ENCODE data around the gene TARM1. TPM values are rescaled to one million over a fixed set of nuclear protein-coding genes. Genes with fewer than 3 reads are reported as not detected.
"Not testable (repeated sequence)": the region's sequence is repeated elsewhere in the genome, so short reads cannot be mapped to it uniquely, and the experiment has no call there.

Gene TARM1
- total RNA-seq, 1 donor from 2014 or later = not detected

- no peak for DNase-seq (ENCODE audit: low spot score)
- H3K4me2 ChIP-seq = no peak overlapping the region
- peaks cover 16% of the 10 kb centered on the region for H3K79me2 ChIP-seq (ENCODE audit: low read depth)
- no peak overlapping the region for H3K4me3 ChIP-seq
- no peaks in the 10 kb centered on the region for H3K4me1 ChIP-seq
- peaks cover 7% of the 10 kb centered on the region for H3F3A ChIP-seq (ENCODE audit: low read depth)
- no peak overlapping the region for H3K9ac ChIP-seq
- H4K20me1 ChIP-seq (ENCODE audit: low read depth) = no peaks in the 10 kb centered on the region
- Mint-ChIP-seq H3K4me3 (no peak overlapping the region), H3K27me3 (ENCODE audit: insufficient read depth, low read depth) (peaks cover 11% of the 10 kb centered on the region), H3K27ac (no peak overlapping the region), H3K36me3 (no peaks in the 10 kb centered on the region), H3K4me1 (peaks cover 13% of the 10 kb centered on the region), H3K9me3 (no peaks in the 10 kb centered on the region)
- no peaks in the 10 kb centered on the region for H3K9me3 ChIP-seq (ENCODE audit: low read depth)
- H3K27ac ChIP-seq = no peak overlapping the region
- TF ChIP-seq EZH2phosphoT487 (IDR thresholded peaks at IDR 0.05) (no peak), CTCF (IDR thresholded peaks at IDR 0.05) (no peak), EZH2 (IDR thresholded peaks at IDR 0.05) (no peak)
- no peak overlapping the region for H2AFZ ChIP-seq (replicated peaks)
- no peaks in the 10 kb centered on the region for H3K36me3 ChIP-seq
- peaks cover 37% of the 10 kb centered on the region for H3K27me3 ChIP-seq
Observed at GRCh38 chr19:54099190-54099902, 18.2 kb upstream of the TARM1 start.

- Histone ChIP-seq H3K4me1 (no peaks in the 10 kb centered on the region), H3K36me3 (no peaks in the 10 kb centered on the region), H3K4me3 (peak overlapping the region; percentile 40), H3K9me3 (ENCODE audit: low read depth) (no peaks in the 10 kb centered on the region), H3K79me2 (ENCODE audit: low read depth) (no peaks in the 10 kb centered on the region), H2AFZ (replicated peaks) (peak overlapping the region; percentile 78), H3K4me2 (peak overlapping the region; percentile 74), H3K9ac (no peak overlapping the region), H4K20me1 (ENCODE audit: low read depth) (no peaks in the 10 kb centered on the region), H3K27ac (no peak overlapping the region), H3K27me3 (peaks cover 42% of the 10 kb centered on the region), H3F3A (ENCODE audit: low read depth) (peaks cover 3% of the 10 kb centered on the region)
- Mint-ChIP-seq H3K4me3 (peak overlapping the region; percentile 25), H3K4me1 (peaks cover 6% of the 10 kb centered on the region), H3K27ac (no peak overlapping the region), H3K36me3 (no peaks in the 10 kb centered on the region), H3K27me3 (ENCODE audit: insufficient read depth, low read depth) (peaks cover 15% of the 10 kb centered on the region), H3K9me3 (peaks cover 2% of the 10 kb centered on the region)
- peak; percentile 23 for DNase-seq (ENCODE audit: low spot score)
- no peak for TF ChIP-seq EZH2 (IDR thresholded peaks at IDR 0.05)
- TF ChIP-seq EZH2phosphoT487 (IDR thresholded peaks at IDR 0.05) = no peak
- TF ChIP-seq CTCF (IDR thresholded peaks at IDR 0.05) = peak; percentile 20
Observed at GRCh38 chr19:54096617-54097106, 15.5 kb upstream of the TARM1 start.

- H3K4me3 ChIP-seq = peak overlapping the region; percentile 40
- not testable (repeated sequence) for H3K9me3 Mint-ChIP-seq; H3K27ac Mint-ChIP-seq; H3K79me2 ChIP-seq (ENCODE audit: low read depth); H3K36me3 Mint-ChIP-seq; H3K36me3 ChIP-seq; H3K9me3 ChIP-seq (ENCODE audit: low read depth); H3F3A ChIP-seq (ENCODE audit: low read depth); H3K9ac ChIP-seq; H3K27ac ChIP-seq; H4K20me1 ChIP-seq (ENCODE audit: low read depth); H3K4me1 ChIP-seq; H3K4me1 Mint-ChIP-seq
- H2AFZ ChIP-seq (replicated peaks) = peak overlapping the region; percentile 89
- peaks cover 10% of the 10 kb centered on the region for H3K27me3 Mint-ChIP-seq (ENCODE audit: insufficient read depth, low read depth)
- peak overlapping the region; percentile 74 for H3K4me2 ChIP-seq
- peak overlapping the region; percentile 79 for H3K4me3 Mint-ChIP-seq
- peak; percentile 80 for DNase-seq (ENCODE audit: low spot score)
- H3K27me3 ChIP-seq = peaks cover 42% of the 10 kb centered on the region
Observed at GRCh38 chr19:54095859-54096616, 14.9 kb upstream of the TARM1 start.

Measured in neural progenitor cell (in vitro differentiated cells).